A673 (cell line): ENCODE measurements around the gene KHDC1L. TPM values are rescaled to one million over a fixed set of nuclear protein-coding genes. Genes with fewer than 3 reads are reported as not detected.

Experiments
- BruUV-seq: library from RNA; stranded (reverse); fragments of 400-500 nt; replicated peaks from 2 replicates; lab custom pipeline; 2021; lab: Mats Ljungman, UMichigan
- CTCF ChIA-PET: fragments of 300-600 bp; sonication (Branson Sonifier 250); formaldehyde crosslinking; loops from one replicate; lab custom pipeline; 2022; ENCODE audit warnings: antibody characterized with exemption; lab: Charles Lee
- POLR2A ChIA-PET: fragments of 300-600 bp; sonication (Branson Sonifier 250); formaldehyde crosslinking; loops from one replicate; lab custom pipeline; 2022; ENCODE audit warnings: antibody characterized with exemption; ENCODE audit not compliant: low non-redundant PET; lab: Charles Lee
- DNase-seq: peaks from one replicate; pipeline ENCODE4 v3.0.0-alpha.2; 2015; ENCODE audit warnings: low spot score
- H3K27ac ChIP-seq: fragments of 200-600 bp; sonication (generic); 2 replicates; pipeline ENCODE4 v1.5.1; 2016; ENCODE audit warnings: mixed run types, low read depth, mild to moderate bottlenecking, mixed read lengths, antibody characterized with exemption, low read length; ENCODE audit not compliant: poor library complexity, severe bottlenecking
- H3K27me3 ChIP-seq: fragments of 200-600 bp; sonication (generic); replicated peaks from 2 replicates; pipeline ENCODE4 v1.6.1; 2017; ENCODE audit warnings: mixed run types, low read depth, mild to moderate bottlenecking, mixed read lengths, antibody characterized with exemption, low read length; ENCODE audit not compliant: insufficient read depth, poor library complexity
- H3K36me3 ChIP-seq: fragments of 200-600 bp; sonication (generic); 2 replicates; pipeline ENCODE4 v1.6.1; 2016; ENCODE audit warnings: mixed run types, mild to moderate bottlenecking, mixed read lengths, antibody characterized with exemption, low read length; ENCODE audit not compliant: insufficient read depth, poor library complexity, severe bottlenecking
- H3K4me1 ChIP-seq: fragments of 200-600 bp; sonication (generic); 2 replicates; pipeline ENCODE4 v1.6.1; 2017; ENCODE audit warnings: mixed run types, mild to moderate bottlenecking, mixed read lengths, antibody characterized with exemption, low read length; ENCODE audit not compliant: insufficient read depth, poor library complexity, severe bottlenecking
- H3K4me3 ChIP-seq: fragments of 200-600 bp; sonication (generic); 2 replicates; pipeline ENCODE4 v1.5.1; 2016; ENCODE audit warnings: low read depth, mixed run types, mild to moderate bottlenecking, mixed read lengths, low read length; ENCODE audit not compliant: poor library complexity, severe bottlenecking
- H3K9me3 ChIP-seq: fragments of 200-600 bp; sonication (generic); 2 replicates; pipeline ENCODE4 v1.6.1; 2016; ENCODE audit warnings: mixed run types, low read depth, mild to moderate bottlenecking, mixed read lengths, antibody characterized with exemption, low read length; ENCODE audit not compliant: poor library complexity, severe bottlenecking
- EZH2 ChIP-seq: fragments of 200-600 bp; sonication (generic); IDR thresholded peaks from 2 replicates; pipeline ENCODE4 v1.6.1; 2017; ENCODE audit warnings: borderline replicate concordance, low read depth, mild to moderate bottlenecking, mixed read lengths, antibody characterized with exemption, low read length; ENCODE audit not compliant: poor library complexity, severe bottlenecking
- intact Hi-C: fragments of 100-400 bp; cut with micrococcal nuclease; formaldehyde crosslinking; loops from one replicate; pipeline ENCODE4 v1.10.0; 2022; ENCODE audit not compliant: unreplicated experiment
- total RNA-seq: library from RNA; stranded (reverse); gene quantifications from 2 replicates; pipeline ENCODE4 v1.2.3, GENCODE V29; 2021
- TF ChIP-seq, protein P1 (sequence below): fragments of 300-800, 200-600 bp; sonication (generic); conservative IDR thresholded peaks from 2 replicates; pipeline ENCODE4 v1.5.1; 2017; ENCODE audit warnings: low read depth, mild to moderate bottlenecking, antibody characterized with exemption, low read length, moderate library complexity, mixed read lengths

The KHDC1L gene
- total RNA-seq, 1 experiment from 2014 or later: not detected

DNA sequence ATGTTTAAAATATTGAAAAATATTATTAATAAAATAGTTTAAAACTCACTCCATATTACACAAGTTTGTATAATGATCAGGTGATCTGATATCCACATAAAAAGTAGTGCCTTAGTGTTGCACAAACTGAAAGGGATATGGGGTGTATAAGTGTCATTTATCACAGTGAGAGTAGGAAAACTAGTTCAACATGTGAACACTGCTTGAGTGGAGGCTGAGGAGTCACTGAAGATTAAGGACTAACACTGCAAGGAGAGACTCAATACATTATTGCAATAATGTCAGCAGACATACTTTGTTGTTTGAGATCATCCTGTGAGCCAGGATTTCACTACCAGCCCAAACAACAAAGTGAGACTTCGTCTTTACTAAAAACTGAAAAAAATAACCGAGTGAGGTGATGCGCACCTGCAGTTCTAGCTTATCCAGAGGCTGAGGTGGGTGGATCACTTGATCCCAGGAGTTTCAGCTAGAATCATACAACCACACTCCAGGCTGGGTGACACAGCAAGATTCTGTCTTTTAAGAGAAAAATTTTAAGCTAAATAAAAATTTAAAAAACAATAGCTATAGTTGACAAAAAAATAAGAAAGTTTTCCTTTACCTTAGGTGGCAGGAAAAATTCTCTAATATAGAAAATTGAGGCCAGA is 2.4 kb upstream of the KHDC1L start:
- Histone ChIP-seq H3K36me3 (no peaks in the 10 kb centered on the region), H3K9me3 (no peaks in the 10 kb centered on the region), H3K4me3 (no peak overlapping the region), H3K27ac (no peak overlapping the region), H3K4me1 (no peaks in the 10 kb centered on the region), H3K27me3 (no peaks in the 10 kb centered on the region)
- TF ChIP-seq EZH2: no peak
- intact Hi-C loops: no loop called here
- ChIA-PET POLR2A (no interaction called here), CTCF (no interaction called here)
- no peak for DNase-seq
- BruUV-seq: no TSS peak

DNA sequence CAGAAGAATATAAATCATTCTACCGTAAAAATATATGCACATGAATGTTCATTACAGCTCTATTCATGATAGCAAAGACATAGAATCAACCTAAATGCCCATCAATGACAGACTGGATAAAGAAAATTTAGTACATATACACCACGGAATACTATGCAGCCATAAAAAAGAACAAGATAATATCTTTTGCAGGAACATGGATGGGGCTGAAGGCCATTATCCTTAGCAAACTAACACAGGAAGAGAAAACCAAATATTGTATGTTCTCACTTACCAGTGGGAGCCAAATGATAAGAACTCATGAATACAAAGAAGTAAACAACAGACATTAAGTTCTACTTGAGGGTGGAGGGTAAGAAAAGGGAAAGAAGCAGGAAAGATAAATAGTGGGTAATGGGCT is 8.4 kb downstream of the KHDC1L start:
- Histone ChIP-seq H3K4me1 (no peaks in the 10 kb centered on the region), H3K4me3 (no peak overlapping the region), H3K9me3 (no peaks in the 10 kb centered on the region), H3K27ac (no peak overlapping the region), H3K36me3 (no peaks in the 10 kb centered on the region), H3K27me3 (no peaks in the 10 kb centered on the region)
- no peak for DNase-seq
- ChIA-PET CTCF (no interaction called here), POLR2A (no interaction called here)
- no TSS peak for BruUV-seq
- intact Hi-C loops: no loop called here
- TF ChIP-seq, protein P1, sequence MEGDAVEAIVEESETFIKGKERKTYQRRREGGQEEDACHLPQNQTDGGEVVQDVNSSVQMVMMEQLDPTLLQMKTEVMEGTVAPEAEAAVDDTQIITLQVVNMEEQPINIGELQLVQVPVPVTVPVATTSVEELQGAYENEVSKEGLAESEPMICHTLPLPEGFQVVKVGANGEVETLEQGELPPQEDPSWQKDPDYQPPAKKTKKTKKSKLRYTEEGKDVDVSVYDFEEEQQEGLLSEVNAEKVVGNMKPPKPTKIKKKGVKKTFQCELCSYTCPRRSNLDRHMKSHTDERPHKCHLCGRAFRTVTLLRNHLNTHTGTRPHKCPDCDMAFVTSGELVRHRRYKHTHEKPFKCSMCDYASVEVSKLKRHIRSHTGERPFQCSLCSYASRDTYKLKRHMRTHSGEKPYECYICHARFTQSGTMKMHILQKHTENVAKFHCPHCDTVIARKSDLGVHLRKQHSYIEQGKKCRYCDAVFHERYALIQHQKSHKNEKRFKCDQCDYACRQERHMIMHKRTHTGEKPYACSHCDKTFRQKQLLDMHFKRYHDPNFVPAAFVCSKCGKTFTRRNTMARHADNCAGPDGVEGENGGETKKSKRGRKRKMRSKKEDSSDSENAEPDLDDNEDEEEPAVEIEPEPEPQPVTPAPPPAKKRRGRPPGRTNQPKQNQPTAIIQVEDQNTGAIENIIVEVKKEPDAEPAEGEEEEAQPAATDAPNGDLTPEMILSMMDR: no peak
- TF ChIP-seq EZH2: no peak

- no peaks in the 10 kb centered on the region for H3K36me3 ChIP-seq
- ChIA-PET POLR2A (no interaction called here), CTCF (no interaction called here)
- no peaks in the 10 kb centered on the region for H3K27me3 ChIP-seq
- no peak overlapping the region for H3K4me3 ChIP-seq
- BruUV-seq: no TSS peak
- H3K4me1 ChIP-seq: no peaks in the 10 kb centered on the region
- TF ChIP-seq, protein P1: no peak
- no peak for TF ChIP-seq EZH2
- no peak for DNase-seq
- intact Hi-C loops: no loop called here
- H3K9me3 ChIP-seq: no peaks in the 10 kb centered on the region
- no peak overlapping the region for H3K27ac ChIP-seq
Observed at GRCh38 chr6:73209117-73209516, 16.2 kb downstream of the KHDC1L start.
